CD14-positive monocyte (primary cell): ENCODE measurements around the gene TMUB1. TPM values are rescaled to one million over a fixed set of nuclear protein-coding genes. Genes with fewer than 3 reads are reported as not detected.

ENCODE experiments used
- DNase-seq, 3 donors: peaks; one replicate each; pipeline ENCODE4 v3.0.0-alpha.2; 2011 to 2022
- H2AFZ ChIP-seq: 2 replicates; pipeline ENCODE4 v1.6.0; 2012; ENCODE audit warnings: mild to moderate bottlenecking, low read depth, low read length, inconsistent platforms; ENCODE audit not compliant: insufficient read depth, poor library complexity, severe bottlenecking
- H3K27ac ChIP-seq, 2 donors: 1 replicate in 1 of 2; 2 replicates in 1 of 2; pipeline ENCODE4 v1.5.1; 2012 to 2013; ENCODE audit warnings: low read length in 2 of 2, control low read depth in 1 of 2, inconsistent platforms in 1 of 2, low read depth in 1 of 2, mild to moderate bottlenecking in 1 of 2
- H3K27me3 ChIP-seq, 2 donors: one replicate each; pipeline versions ENCODE4 v1.6.0 to v1.6.1; 2011 to 2013; ENCODE audit warnings: low read length in 2 of 2; ENCODE audit not compliant: control insufficient read depth in 2 of 2, insufficient read depth in 2 of 2
- H3K36me3 ChIP-seq, 2 donors: replicated peaks in 1 of 2; 1 replicate in 1 of 2; 2 replicates in 1 of 2; pipeline versions ENCODE4 v1.5.1 to v1.6.1; 2012 to 2013; ENCODE audit warnings: low read length in 2 of 2, control low read depth in 1 of 2, inconsistent platforms in 1 of 2, mild to moderate bottlenecking in 1 of 2; ENCODE audit not compliant: insufficient read depth in 2 of 2, control insufficient read depth in 1 of 2
- H3K4me1 ChIP-seq, 2 donors: 1 replicate in 1 of 2; 2 replicates in 1 of 2; pipeline versions ENCODE4 v1.5.1 to v1.6.1; 2012 to 2013; ENCODE audit warnings: low read length in 2 of 2, control low read depth in 1 of 2, inconsistent platforms in 1 of 2, mild to moderate bottlenecking in 1 of 2, moderate library complexity in 1 of 2; ENCODE audit not compliant: insufficient read depth in 2 of 2, control insufficient read depth in 1 of 2
- H3K4me2 ChIP-seq: replicated peaks from 2 replicates; pipeline ENCODE3; 2012; ENCODE audit warnings: low read length, moderate library complexity, mild to moderate bottlenecking; ENCODE audit not compliant: poor library complexity, severe bottlenecking; ENCODE audit errors: extremely low read depth
- H3K4me3 ChIP-seq, 3 experiments: fragments of 200-600 bp in 1 of 3; sonication (generic) in 1 of 3; replicated peaks in 1 of 3; 1 replicate in 2 of 3; 2 replicates in 1 of 3; pipeline ENCODE4 v1.5.1; 2011 to 2013; ENCODE audit warnings: low read length in 3 of 3, mild to moderate bottlenecking in 3 of 3, control low read depth in 2 of 3, low read depth in 2 of 3, inconsistent platforms in 1 of 3, moderate library complexity in 1 of 3
- H3K79me2 ChIP-seq: 2 replicates; pipeline ENCODE4 v1.6.0; 2012; ENCODE audit warnings: mild to moderate bottlenecking, control low read depth, inconsistent platforms, low read length, moderate library complexity; ENCODE audit not compliant: insufficient read depth
- H3K9ac ChIP-seq: 2 replicates; pipeline ENCODE4 v1.6.0; 2017; ENCODE audit warnings: low read length, mild to moderate bottlenecking; ENCODE audit not compliant: insufficient read depth, poor library complexity, severe bottlenecking
- H3K9me3 ChIP-seq, 2 donors: replicated peaks in 1 of 2; 1 replicate in 1 of 2; 2 replicates in 1 of 2; pipeline versions ENCODE4 v1.5.1 to v1.6.1; 2012 to 2013; ENCODE audit warnings: low read length in 2 of 2, control low read depth in 1 of 2; ENCODE audit not compliant: control insufficient read depth in 1 of 2, insufficient read depth in 1 of 2
- H4K20me1 ChIP-seq: 2 replicates; pipeline ENCODE4 v1.6.0; 2012; ENCODE audit warnings: mild to moderate bottlenecking, low read length, control low read depth, moderate library complexity; ENCODE audit not compliant: insufficient read depth
- H3K27ac Mint-ChIP-seq, 7 donors: one replicate each; pipeline ENCODE4 v1.8.0; 2020; ENCODE audit warnings: mild to moderate bottlenecking in 7 of 7, mixed read lengths in 7 of 7, moderate library complexity in 6 of 7, inconsistent platforms in 2 of 7
- H3K27me3 Mint-ChIP-seq, 3 donors: one replicate each; pipeline ENCODE4 v1.8.0; 2021 to 2022; ENCODE audit warnings: low read depth in 3 of 3, mild to moderate bottlenecking in 3 of 3, mixed read lengths in 3 of 3, moderate library complexity in 3 of 3, inconsistent platforms in 1 of 3
- H3K36me3 Mint-ChIP-seq, 2 donors: one replicate each; pipeline ENCODE4 v1.8.0; 2020; ENCODE audit warnings: mixed read lengths in 2 of 2, inconsistent platforms in 1 of 2, mild to moderate bottlenecking in 1 of 2
- H3K4me1 Mint-ChIP-seq: one replicate; pipeline ENCODE4 v1.8.0; 2020; ENCODE audit warnings: mild to moderate bottlenecking, mixed read lengths
- H3K4me3 Mint-ChIP-seq, 2 donors: one replicate each; pipeline ENCODE4 v1.8.0; 2020; ENCODE audit warnings: mild to moderate bottlenecking in 2 of 2, mixed read lengths in 2 of 2, moderate library complexity in 1 of 2
- H3K9me3 Mint-ChIP-seq, 7 donors: one replicate each; pipeline ENCODE4 v1.8.0; 2020 to 2022; ENCODE audit warnings: mixed read lengths in 7 of 7, mild to moderate bottlenecking in 6 of 7, moderate library complexity in 6 of 7, inconsistent platforms in 2 of 7
- CTCF ChIP-seq: fragments of 200-600 bp; IDR thresholded peaks from one replicate; pipeline ENCODE4 v1.8.0; 2022; ENCODE audit warnings: antibody characterized with exemption, mild to moderate bottlenecking
- WGBS: methylation state at CpG from one replicate; pipeline ENCODE4 v1.1.5; 2013; ENCODE audit warnings: missing lambda C conversion rate; ENCODE audit not compliant: insufficient coverage; 5-methylcytosine and 5-hydroxymethylcytosine counted together
- intact Hi-C, 2 donors: fragments of 100-400 bp; cut with micrococcal nuclease; formaldehyde crosslinking; loops; one replicate each; pipeline versions ENCODE4 v1.15.0 to v1.15.1; 2023
- polyA plus RNA-seq, 3 donors: library from polyadenylated mRNA; depleted of rRNA in 1 of 3; unstranded in 2 of 3; stranded (reverse) in 1 of 3; fragments of 300-500 nt in 2 of 3; fragments of >200 nt in 1 of 3; fragmentation: Illumina TruSeq in 2 of 3; gene quantifications; 1 replicate in 2 of 3; 2 replicates in 1 of 3; pipeline ENCODE4 v1.2.3, GENCODE V29; 2012 to 2021

The TMUB1 gene
- polyA plus RNA-seq, 3 donors, result 17.4 to 28.2 (median 19.8) TPM

DNA sequence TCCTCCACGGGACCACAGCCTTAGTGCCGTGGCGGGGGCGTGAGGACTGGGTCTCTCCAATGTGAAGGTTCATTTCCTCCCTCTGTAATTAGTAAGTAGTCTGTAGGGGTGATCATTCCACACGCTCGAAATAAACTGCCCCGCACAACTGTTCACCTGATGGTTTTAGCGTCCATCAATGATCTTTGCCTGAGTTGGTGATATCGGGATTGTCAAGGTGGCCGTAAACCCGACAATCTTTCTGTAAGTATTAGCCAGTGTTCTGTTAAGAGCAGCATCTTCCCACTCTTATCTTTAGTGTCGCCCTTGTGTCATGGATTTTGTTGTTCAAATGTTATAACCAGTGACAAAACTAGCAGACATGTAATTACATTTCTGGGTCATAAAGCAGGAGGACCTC lies 20.7 kb upstream of the TMUB1 start:
- Histone ChIP-seq H2AFZ (no peak overlapping the region), H3K9me3 (no peaks in the 10 kb centered on the region), H3K27ac (no peak overlapping the region), H4K20me1 (peaks cover 100% of the 10 kb centered on the region), H3K9ac (no peak overlapping the region), H3K4me2 (no peak overlapping the region), H3K4me3 (no peak overlapping the region), H3K79me2 (peaks cover 28% of the 10 kb centered on the region), H3K36me3 (peaks cover 0 to 4% of the 10 kb centered on the region in 2 donors), H3K4me1 (no peaks in the 10 kb centered on the region), H3K27me3 (no peaks in the 10 kb centered on the region)
- H3K27ac Mint-ChIP-seq, result no peak overlapping the region
- TF ChIP-seq CTCF, result no peak
- H3K36me3 Mint-ChIP-seq, result peaks cover 13 to 18% of the 10 kb centered on the region in 2 donors
- 96% methylated on average over 7 of the region's 12 CpGs for WGBS
- no peak for DNase-seq
- H3K4me1 Mint-ChIP-seq, result peaks cover 3% of the 10 kb centered on the region
- intact Hi-C loops, result no loop called here
- H3K27me3 Mint-ChIP-seq, result no peaks in the 10 kb centered on the region
- no peak overlapping the region for H3K4me3 Mint-ChIP-seq
- peaks cover 0 to 1% (median 0%) of the 10 kb centered on the region in 7 donors for H3K9me3 Mint-ChIP-seq

DNA sequence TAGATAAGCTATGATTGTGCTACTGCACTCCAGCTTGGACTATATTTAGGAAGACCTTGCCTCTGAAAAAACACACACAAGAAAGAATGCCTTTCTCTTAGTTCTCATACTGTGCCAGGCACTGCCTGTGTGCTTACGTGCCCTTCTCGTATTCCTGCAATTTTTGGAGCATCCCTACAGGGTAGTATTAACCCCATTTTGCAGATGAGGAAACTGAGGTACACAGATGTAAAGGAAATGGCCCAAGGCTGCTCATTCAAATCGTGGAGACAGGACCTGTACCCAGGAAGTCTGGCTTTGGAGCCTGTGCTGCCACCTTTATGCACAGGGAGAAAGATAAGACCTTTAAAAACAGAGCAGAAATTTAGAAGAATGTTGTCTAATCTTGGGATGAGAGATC lies 19.7 kb upstream of the TMUB1 start:
- Histone ChIP-seq H2AFZ (no peak overlapping the region), H3K4me3 (no peak overlapping the region), H3K9ac (no peak overlapping the region), H3K79me2 (peaks cover 34% of the 10 kb centered on the region), H3K9me3 (no peaks in the 10 kb centered on the region), H3K27ac (no peak overlapping the region), H3K4me1 (no peaks in the 10 kb centered on the region), H4K20me1 (peaks cover 100% of the 10 kb centered on the region), H3K27me3 (no peaks in the 10 kb centered on the region), H3K4me2 (no peak overlapping the region), H3K36me3 (peaks cover 0 to 4% of the 10 kb centered on the region in 2 donors)
- peaks cover 0 to 1% (median 0%) of the 10 kb centered on the region in 7 donors for H3K9me3 Mint-ChIP-seq
- no peaks in the 10 kb centered on the region for H3K27me3 Mint-ChIP-seq
- H3K4me3 Mint-ChIP-seq, result no peak overlapping the region
- H3K27ac Mint-ChIP-seq, result no peak overlapping the region
- peaks cover 13 to 18% of the 10 kb centered on the region in 2 donors for H3K36me3 Mint-ChIP-seq
- peaks cover 3% of the 10 kb centered on the region for H3K4me1 Mint-ChIP-seq
- intact Hi-C loops, result no loop called here
- TF ChIP-seq CTCF, result no peak
- no peak for DNase-seq
- WGBS, result 20% methylated on average over 1 of the region's 3 CpGs
